HG03439 (cell line): ENCODE measurements around the gene TNS1.

Experiments used
- ATAC-seq: cut with Tn5 transposase; IDR thresholded peaks from one replicate; pipeline ENCODE4 v1.9.1; 2021; ENCODE audit warnings: mild to moderate bottlenecking, moderate library complexity; ENCODE audit not compliant: unreplicated experiment

Gene TNS1

DNA sequence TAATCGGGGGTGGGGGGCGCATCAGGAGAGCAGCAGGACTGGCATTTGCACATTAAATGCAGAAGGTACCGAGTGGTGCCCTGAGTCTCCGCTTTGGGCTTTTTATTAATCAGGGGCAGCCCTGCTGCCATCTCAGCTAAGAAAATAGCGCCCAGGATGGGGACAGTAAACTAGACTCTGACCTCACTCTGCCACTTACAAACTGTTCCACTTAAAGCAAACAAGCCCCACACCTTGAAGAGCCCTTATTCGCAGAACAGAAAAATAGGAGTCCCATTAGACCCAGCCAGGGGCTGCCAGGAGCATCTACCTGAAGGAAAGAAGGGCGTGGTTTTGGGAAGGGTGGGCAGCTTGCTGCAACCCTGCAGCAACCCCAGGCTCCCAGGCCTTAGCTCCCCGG, 165.3 kb downstream of the TNS1 start:
- no peak for ATAC-seq

DNA sequence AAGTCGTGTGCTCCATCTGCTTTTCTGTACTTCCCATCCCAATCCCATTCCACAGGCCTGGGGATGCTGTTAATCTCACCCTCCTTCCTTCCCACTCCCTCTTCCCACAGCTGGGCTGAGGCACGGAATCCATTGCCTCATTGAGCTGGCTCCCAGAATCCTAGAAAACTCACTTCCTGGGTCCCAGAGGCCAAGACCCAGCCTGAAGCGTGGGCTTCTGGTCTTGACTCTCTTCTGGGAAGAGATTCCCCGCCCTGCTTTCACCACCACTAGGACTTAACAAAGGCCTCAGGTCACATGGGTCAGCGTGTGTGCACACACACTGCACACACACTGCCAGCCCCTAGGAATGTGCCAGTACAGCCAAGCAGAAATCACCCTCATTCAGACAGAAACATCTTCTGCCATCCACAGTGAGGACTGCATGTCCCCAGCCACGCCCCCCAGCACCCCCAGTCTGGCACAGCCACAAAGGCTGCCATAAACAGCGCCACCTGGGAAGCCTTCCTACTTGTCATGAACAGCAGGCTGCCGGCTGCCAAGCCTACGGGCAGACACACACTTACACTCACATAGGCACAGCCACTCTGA, 165.8 kb downstream of the TNS1 start:
- ATAC-seq, result no peak

DNA sequence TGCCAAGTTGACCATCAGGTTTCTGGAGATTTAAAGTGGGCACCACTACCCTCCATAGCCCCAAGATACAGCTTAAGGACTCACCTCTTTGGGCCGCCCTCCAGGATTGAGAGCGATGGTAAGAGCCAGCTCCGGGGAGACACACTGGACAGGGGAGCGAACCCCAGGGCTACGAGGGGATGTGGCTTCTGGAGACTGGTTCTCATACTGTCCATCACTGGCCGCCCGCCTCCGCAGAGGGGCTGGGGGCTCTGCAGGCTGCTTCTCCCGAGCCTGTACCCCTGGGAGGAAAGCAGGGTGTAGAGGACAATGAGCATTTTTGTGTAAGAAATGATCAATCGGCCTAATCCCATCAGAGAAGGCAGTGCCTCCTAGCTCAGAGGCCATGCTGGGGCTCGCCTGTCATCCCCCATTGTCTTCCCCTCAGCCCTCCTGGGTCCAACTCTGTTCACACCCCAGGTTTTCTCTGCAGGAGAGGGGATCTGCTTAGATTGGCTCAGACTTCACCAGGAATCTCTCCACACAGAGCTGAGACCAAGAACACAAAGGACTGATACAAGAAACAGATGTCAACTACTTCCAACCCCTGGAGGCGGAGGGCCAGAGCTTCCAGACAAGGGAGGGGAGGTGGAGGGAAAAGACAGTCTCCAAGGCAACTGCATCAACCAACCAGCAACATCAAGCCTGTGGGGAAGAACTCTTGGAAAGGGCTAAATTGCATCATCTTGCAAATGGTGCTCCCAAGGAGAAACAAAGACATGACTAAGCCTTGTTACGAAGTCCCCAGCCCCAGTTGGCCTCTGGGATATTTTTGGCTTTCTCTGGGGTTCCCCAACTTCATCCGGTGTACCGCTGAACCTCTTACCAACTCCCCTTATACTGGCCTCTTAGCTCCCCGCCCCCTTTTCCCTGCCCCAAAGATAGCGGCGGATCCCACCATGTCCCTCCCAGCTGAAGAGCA, 166.6 kb downstream of the TNS1 start:
- no peak for ATAC-seq

DNA sequence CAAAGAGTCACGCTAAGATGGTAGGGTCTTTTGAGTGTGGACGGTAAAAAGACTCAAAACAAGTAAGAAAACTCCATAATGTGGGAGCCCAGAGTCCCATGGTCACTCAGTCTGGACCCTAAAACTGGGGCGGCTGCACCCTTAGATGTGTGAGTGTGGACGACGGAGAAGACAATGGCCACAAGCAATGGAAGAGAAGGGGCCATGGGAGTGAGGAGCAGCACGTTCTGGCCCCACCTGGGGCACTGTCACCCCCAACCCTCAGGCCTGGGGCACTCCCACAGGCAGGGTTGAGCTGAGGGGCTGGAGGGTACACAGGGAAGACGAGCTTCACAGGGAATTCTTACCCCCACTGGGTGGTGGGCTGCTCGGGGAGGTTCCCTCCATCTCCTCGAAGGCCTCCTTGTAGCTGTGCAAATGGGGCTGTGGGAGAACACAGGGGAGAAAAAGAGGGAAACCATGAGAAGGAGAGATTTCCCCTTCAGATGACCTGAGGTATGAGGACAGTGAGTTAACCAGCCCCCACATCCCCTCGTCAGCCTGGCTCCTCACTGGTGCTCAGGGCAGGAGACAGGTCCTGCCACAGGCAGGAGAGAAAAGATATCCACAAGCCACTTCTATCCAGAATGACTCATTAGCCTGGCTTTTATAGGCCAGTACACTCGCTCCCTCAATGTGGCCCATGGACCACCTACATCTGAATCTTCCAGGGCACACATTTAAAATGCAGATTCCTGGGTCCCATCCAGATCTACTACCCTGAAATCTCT, 167.9 kb downstream of the TNS1 start:
- ATAC-seq, result no peak

DNA sequence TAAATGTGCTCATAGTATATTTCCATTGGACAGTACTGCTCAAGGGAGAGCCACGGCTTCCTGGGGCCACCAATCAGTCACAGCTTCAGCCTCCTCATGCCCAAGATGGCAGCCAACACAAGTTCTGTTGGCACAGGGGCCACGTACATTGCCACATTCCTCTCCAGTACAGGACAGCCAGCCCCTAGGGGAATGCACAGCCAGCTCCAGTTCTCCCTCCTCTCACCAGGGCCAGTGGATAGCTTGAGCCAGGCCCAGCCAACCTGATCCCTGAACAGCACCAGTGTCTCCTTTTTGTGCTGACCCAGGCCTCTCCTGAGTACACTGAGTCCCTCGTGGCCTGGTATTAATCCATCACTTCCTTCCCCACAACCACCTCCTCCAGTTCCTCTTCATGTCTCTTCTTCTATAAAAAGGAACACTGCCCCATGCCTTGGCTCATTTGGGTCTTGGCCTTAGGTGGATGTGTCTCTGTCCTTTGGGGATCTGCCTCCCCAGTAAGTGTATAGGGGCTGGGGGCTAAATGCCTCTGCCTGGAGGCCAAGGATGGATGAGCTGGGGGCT, 168.7 kb downstream of the TNS1 start:
- no peak for ATAC-seq

DNA sequence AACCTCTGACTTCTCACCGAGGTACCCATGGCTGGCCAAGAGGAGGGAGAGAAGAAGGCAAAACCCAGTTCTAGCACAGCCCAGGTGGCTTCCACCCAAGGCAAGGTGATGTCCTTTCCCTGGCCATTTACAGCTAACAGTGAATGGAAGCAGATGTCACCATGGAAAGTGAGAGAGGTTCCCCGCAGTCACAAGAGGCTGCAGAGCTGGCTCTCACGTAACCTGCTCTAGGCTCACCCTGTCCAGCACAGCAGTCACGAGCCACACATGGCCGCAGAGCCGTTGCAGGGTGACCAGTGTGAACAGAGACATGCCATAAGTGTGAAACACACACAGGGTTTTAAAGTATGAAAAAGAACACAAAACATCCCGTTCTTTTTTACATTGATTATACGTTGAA, 169.4 kb downstream of the TNS1 start:
- ATAC-seq, result no peak

DNA sequence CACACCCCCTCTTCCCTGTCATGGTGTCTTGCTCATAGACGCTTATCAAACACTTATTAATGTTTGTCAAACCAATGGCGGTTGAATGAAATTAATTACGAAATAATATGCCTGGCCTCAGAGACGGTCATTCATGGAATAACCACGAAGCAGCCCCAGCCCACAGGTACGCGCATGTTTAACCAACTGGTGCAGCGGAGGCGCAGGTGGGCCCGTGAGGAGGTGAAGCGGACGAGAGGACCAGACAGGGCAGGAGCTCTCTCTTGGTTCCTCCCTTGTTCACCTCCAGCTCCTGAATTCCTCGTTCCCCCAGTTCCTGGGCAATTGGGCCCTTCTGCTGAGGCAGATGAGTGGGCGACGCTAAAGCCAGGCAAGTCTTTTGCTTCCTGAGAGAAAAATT, 169.8 kb downstream of the TNS1 start:
- ATAC-seq, result no peak

DNA sequence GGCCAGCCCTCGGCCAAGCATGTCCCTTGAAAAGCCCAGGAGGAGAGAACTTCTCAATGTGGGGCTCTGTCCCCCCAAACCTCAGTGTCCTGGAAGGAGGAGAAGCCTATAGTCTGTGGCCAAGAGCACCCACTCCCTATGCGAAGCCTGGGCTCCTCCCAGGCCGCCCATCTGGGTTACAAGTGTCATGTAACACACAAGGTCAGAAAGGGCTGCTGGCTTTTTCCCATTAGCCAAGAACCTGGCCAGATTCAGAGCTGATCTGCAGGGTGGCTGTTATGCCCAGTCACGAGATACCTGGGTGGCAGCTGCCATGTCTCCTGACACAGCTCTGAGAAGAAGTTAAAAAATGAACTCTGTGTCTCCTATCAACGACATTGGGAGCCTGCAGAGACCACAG, 170.7 kb downstream of the TNS1 start:
- no peak for ATAC-seq

DNA sequence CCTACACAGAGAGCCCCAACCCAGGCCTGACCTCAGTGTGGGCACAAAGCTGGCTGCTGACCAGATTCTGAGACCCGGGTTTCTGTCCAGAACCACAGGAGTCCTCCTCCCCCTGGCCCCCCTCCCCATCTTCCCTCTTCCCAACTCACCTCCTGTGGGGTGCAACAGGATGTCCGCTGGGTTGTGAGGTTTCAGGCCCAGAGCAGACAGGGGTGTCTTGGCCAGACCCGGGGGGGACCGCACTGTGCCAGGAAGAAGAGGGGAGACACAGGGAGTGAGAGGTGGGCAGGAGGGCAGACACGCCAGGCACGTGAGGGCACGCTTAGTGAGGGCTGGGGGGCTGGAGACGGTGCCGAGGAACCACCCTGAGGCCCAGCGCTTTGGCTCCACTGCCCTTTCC, 171.5 kb downstream of the TNS1 start:
- ATAC-seq, result no peak

DNA sequence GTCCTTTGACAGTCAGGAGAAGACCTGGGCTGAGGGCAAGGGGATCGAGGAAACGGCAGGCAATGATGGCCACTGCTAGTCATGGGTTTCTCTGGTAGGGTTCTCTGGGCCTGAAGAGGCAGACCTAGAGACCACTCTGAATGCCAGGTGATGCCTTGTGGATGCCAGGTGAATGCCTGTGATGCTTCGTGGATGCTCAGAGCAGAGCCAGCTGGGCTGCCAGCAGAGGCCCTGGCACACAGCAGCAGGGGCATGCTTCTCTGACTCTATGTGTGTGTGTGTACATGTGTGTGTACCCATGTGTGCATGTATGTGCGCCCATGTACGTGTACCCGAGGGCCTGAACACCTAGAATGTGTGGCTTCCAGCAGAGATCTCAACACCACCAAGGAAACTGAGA, 172.0 kb downstream of the TNS1 start:
- no peak for ATAC-seq

DNA sequence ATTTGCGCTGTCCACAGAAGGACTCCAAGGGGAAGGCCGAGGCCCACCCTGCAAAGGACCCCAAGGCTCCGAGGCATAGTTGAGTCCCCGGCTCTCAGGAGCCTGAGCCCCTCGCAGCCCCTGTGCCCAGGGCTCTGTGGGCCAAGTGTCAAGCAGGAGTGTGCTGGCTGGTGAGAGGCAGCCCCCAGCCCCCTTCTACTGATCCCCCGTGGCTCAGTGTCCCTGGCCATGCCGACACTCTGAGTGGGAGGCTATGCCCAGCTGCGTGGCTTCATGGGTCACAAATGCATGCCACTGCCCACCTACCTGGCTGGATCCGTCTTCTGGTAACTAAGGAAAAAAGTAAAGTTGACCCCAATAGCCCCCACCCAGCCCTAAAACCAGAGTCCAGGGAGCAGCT, 172.7 kb downstream of the TNS1 start:
- ATAC-seq, result no peak

DNA sequence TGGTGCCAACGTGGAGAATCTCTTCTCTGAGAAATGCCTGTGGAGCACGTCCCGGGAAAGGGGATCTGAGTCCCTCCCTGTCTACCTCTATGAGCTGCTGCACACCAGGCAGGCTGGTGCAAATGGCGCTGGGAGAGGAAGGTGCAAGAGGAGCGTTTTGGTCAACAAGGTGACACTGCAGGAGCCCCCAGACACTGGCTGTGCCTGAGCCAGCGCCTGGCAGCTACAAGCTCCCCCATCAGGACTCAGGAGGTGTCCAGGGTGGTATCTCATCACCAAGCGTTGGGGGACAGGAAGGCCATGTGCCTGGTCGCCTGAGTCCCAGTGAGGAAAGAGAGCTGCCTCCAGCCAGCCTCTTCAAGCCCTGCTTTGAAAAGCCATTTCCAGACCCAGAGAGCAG, 173.4 kb downstream of the TNS1 start:
- no peak for ATAC-seq

DNA sequence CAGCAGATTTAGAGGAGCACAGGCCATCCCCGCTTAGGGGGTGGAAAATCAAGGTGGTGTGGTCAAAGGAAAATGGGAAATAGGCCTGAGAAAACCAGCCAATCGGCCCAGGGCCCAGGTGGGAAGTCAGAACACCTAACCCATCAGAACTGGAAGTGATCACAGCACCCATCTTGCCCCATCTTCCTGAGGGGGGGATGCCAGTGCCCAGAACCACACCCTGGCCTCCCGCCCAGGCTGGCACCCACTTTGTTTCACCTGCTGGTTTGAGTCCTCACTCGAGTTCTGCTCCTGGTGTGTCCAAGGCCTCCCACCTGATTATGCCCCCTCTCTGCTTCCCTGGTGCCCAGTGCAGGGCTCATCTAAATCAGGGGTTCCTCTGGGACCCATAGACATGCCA, 174.5 kb downstream of the TNS1 start:
- no peak for ATAC-seq

DNA sequence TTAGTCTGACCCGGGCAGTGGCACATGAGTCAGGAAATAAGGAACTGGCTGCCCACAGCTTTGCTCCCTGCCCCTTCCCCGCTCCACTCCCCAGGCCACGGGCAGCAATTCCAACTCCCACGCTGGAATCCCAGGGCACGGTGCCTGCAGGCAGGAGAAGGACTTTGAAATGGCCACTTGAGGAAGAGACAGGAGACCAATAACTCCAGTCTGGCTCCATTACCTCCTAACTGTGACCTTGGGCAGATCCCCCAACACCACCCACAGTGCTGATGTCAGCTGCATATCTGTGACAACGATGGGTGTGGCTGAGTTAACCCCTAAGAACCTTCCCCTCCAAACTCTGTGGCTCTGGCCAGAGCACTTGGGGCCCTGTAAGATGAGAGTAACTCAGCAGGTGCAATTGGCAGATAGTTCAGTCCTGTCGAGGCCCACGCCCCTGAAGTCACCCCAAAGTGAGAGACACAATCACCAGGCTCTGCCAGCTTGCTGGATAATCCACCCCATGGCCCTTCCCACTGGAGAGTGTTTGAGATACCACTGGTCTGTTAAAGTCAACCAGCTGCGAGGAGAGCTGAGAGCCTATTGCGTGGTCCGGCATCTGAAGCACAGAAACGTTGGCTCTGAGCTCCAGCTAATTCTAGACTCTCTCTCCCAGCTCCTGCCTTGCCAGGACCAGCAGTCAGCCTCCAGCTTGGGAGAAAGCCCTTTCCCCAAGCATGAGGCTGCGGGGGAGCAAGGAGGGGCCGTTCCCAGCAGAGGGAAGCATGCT, 175.2 kb downstream of the TNS1 start:
- no peak for ATAC-seq

DNA sequence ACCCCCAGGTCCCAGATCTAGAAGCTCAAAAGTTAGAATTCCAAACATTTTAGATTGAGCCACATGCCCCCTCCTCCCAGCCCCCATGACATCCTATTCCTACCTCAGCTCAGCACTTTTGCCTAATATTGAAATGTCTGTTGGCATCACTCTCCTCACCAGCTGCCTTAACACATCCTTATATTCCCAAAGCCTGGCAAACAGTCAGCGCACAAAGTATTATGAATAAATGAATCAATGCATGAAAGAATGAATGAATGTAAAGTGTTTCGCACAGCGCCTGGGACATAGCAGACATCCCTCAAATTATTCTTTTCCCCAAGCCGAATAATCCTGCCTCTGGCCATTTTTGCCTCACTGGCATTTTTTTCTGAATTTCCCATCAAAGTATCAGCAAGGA, 175.8 kb downstream of the TNS1 start:
- ATAC-seq, result no peak

DNA sequence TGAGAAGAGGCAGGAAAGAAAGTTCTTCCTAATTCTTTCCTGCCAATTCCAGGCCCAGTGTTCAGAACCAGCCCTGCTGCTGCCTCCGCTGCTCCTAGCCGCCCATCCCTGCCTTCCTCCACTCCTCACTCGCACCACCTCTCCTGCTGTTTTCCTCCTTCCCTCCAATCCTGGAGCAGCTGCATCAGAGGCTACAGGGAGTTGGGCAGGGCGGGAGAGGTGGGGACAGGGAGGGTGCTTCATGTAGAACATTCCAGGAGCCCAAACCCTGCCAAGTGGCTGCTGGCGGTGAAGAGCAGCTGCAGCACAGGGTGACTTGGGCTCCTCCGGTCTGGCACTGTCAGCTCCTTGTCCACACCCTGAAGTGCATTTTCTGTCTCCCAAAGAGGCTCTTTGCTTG, 176.3 kb downstream of the TNS1 start:
- no peak for ATAC-seq

DNA sequence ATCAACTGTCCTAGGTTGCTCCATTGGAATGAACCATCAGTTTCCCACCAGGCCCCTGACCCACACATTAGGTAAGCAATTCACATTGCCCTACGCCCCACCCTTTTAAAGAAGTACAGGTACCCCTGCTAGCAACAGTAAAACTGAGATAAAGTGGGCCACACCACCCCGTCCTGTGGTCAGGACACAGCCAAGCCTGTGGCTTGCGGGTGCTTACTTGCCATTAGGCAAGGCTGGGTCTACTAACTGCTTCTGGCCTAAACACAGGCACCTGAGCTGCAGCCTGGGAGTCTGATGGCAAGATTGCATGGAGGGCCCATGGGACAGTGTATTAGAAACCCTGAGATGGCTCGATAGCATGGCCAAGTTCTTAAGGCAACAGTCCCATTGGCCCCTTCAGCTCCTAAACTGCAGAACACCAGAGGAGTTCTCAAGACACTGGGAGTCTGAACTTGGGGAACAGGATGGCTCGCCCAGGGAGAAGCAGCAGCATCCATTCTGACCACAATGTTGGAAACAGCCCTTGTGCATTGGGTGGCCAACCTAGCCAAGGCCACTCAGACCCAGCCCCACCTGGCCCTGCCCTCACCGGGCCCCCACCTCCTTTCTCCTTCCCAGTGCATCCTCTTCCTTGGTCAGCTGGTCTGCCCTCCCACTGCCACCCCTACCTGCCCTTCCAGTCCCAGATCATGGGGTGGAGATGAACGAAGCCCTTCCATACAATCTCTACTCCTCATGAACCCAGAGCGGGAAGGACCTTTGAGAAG, 177.1 kb downstream of the TNS1 start:
- ATAC-seq, result no peak

DNA sequence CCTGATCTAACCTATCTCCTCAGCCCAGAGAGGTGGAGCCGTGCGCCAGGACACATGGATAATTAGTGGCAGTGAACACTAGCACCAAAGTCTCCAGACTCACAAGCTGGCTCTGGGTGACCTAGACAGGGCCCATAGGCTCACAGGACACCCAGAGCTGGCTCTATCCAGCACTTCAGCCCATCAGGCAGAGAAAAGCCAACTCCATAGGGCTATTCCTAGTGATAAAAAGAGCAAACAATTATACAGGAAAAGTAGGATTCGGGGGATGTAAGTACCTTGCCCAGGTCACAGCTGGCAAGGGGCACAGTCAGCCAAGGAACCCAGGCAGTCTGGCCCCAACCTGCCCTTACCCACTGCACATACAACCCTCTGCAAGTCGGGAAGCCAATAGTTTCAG, 178.6 kb downstream of the TNS1 start:
- no peak for ATAC-seq

DNA sequence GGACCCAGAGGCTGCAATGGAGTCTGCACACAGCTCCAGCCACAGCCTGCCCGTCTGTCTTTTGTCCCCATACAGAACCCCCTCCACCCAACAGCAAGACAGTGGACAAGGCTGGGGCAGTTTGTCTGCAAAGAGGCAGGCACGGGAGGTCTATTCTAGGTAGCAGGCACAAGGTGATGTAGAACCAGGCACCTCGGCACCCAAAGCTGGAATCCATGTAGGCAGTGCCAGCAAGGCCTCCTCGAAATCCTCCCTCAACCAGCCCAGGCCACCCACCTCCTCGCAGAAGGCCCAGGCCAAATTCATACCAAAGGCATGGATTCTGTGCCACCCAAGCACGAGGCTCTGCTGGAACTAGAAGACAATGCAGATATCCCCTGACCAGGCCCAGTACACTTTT, 179.2 kb downstream of the TNS1 start:
- no peak for ATAC-seq
